Neural cell (in vitro differentiated cells): Measurements from ENCODE around the gene IL1RAPL2.

Experiments
- EP300 ChIP-seq: fragments of 450-650 bp; conservative IDR thresholded peaks from 2 replicates; pipeline ENCODE4 v1.6.1; 2014; ENCODE audit warnings: antibody characterized with exemption, mild to moderate bottlenecking, moderate library complexity; ENCODE audit not compliant: poor library complexity, severe bottlenecking
- EZH2 ChIP-seq: fragments of 200-600, 300-800 bp; shearing (Covaris generic), sonication (generic); IDR thresholded peaks from 2 replicates; pipeline ENCODE4 v1.6.1; 2014; ENCODE audit warnings: antibody characterized with exemption, low read length, borderline replicate concordance, mild to moderate bottlenecking; ENCODE audit not compliant: insufficient read depth, poor library complexity, severe bottlenecking
- MXI1 ChIP-seq: fragments of 450-650 bp; conservative IDR thresholded peaks from 2 replicates; pipeline ENCODE4 v1.6.1; 2014; ENCODE audit warnings: antibody characterized with exemption, mild to moderate bottlenecking; ENCODE audit not compliant: poor library complexity, severe bottlenecking
- POLR2AphosphoS5 ChIP-seq: IDR thresholded peaks from 2 replicates; pipeline ENCODE4 v1.6.1; 2012
- RAD21 ChIP-seq: fragments of 450-650 bp; conservative IDR thresholded peaks from 2 replicates; pipeline ENCODE4 v1.6.1; 2014; ENCODE audit warnings: antibody characterized with exemption, mild to moderate bottlenecking, moderate library complexity
- TAF1 ChIP-seq: IDR thresholded peaks from 2 replicates; pipeline ENCODE4 v1.6.1; 2012; ENCODE audit warnings: low read depth
- TF ChIP-seq, protein P1 (sequence below): fragments of 450-650 bp; IDR thresholded peaks from 2 replicates; pipeline ENCODE4 v1.5.1; 2014; ENCODE audit warnings: antibody characterized with exemption, mild to moderate bottlenecking, moderate library complexity; ENCODE audit not compliant: poor library complexity, severe bottlenecking
- TF ChIP-seq, protein P2 (sequence below): IDR thresholded peaks from 2 replicates; pipeline ENCODE4 v1.6.1; 2012; ENCODE audit warnings: borderline replicate concordance

DNA sequence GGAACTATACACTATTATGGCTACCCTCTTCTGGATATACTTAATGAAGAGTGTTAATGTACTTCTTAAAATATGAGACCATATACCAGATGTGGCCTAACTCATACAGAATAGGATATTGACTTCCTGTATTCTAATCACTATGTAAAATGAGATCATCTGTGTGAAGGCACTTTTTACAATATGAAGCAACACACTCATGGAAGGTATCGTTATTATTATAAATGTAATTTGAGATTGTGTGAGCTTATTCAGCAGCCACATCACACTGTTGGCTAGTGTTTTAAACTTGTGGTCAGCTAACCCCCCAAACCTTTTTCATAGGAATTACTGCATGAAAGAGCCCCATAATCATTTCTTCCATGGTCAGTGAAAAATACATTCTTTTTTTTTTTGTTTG is 936.3 kb downstream of the IL1RAPL2 start:
- TF ChIP-seq, protein P1, sequence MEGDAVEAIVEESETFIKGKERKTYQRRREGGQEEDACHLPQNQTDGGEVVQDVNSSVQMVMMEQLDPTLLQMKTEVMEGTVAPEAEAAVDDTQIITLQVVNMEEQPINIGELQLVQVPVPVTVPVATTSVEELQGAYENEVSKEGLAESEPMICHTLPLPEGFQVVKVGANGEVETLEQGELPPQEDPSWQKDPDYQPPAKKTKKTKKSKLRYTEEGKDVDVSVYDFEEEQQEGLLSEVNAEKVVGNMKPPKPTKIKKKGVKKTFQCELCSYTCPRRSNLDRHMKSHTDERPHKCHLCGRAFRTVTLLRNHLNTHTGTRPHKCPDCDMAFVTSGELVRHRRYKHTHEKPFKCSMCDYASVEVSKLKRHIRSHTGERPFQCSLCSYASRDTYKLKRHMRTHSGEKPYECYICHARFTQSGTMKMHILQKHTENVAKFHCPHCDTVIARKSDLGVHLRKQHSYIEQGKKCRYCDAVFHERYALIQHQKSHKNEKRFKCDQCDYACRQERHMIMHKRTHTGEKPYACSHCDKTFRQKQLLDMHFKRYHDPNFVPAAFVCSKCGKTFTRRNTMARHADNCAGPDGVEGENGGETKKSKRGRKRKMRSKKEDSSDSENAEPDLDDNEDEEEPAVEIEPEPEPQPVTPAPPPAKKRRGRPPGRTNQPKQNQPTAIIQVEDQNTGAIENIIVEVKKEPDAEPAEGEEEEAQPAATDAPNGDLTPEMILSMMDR = no peak
- no peak for TF ChIP-seq EP300
- TF ChIP-seq RAD21 = no peak
- TF ChIP-seq POLR2AphosphoS5 = no peak
- TF ChIP-seq, protein P2, sequence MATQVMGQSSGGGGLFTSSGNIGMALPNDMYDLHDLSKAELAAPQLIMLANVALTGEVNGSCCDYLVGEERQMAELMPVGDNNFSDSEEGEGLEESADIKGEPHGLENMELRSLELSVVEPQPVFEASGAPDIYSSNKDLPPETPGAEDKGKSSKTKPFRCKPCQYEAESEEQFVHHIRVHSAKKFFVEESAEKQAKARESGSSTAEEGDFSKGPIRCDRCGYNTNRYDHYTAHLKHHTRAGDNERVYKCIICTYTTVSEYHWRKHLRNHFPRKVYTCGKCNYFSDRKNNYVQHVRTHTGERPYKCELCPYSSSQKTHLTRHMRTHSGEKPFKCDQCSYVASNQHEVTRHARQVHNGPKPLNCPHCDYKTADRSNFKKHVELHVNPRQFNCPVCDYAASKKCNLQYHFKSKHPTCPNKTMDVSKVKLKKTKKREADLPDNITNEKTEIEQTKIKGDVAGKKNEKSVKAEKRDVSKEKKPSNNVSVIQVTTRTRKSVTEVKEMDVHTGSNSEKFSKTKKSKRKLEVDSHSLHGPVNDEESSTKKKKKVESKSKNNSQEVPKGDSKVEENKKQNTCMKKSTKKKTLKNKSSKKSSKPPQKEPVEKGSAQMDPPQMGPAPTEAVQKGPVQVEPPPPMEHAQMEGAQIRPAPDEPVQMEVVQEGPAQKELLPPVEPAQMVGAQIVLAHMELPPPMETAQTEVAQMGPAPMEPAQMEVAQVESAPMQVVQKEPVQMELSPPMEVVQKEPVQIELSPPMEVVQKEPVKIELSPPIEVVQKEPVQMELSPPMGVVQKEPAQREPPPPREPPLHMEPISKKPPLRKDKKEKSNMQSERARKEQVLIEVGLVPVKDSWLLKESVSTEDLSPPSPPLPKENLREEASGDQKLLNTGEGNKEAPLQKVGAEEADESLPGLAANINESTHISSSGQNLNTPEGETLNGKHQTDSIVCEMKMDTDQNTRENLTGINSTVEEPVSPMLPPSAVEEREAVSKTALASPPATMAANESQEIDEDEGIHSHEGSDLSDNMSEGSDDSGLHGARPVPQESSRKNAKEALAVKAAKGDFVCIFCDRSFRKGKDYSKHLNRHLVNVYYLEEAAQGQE = no peak
- TF ChIP-seq EZH2 = no peak
- TF ChIP-seq TAF1 = no peak
- no peak for TF ChIP-seq MXI1
